Colonic mucosa (tissue), 4 donors: ENCODE data around the gene IL1RAPL1. TPM values are rescaled to one million over a fixed set of nuclear protein-coding genes. Genes with fewer than 3 reads are reported as not detected.

Source experiments
- DNase-seq: peaks from one replicate; pipeline ENCODE4 v3.0.0-alpha.2; 2020
- H3K27ac ChIP-seq: fragments of 200-600 bp; one replicate; pipeline ENCODE4 v1.8.0; 2021
- H3K27me3 ChIP-seq: fragments of 200-600 bp; one replicate; pipeline ENCODE4 v1.8.0; 2021
- H3K36me3 ChIP-seq: fragments of 200-600 bp; one replicate; pipeline ENCODE4 v1.8.0; 2021
- H3K4me1 ChIP-seq: fragments of 200-600 bp; one replicate; pipeline ENCODE4 v1.8.0; 2021; ENCODE audit warnings: mild to moderate bottlenecking
- H3K4me3 ChIP-seq: fragments of 200-600 bp; one replicate; pipeline ENCODE4 v1.8.0; 2021
- H3K9ac ChIP-seq, 2 donors: one replicate each; pipeline ENCODE4 v1.7.0; 2013; ENCODE audit warnings: control low read depth in 2 of 2, low read depth in 2 of 2, low read length in 2 of 2
- H3K9me3 ChIP-seq: fragments of 200-600 bp; one replicate; pipeline ENCODE4 v1.8.0; 2021
- intact Hi-C: fragments of 100-400 bp; cut with DNase I; formaldehyde crosslinking; loops from one replicate; pipeline ENCODE4 v1.14.1; 2022
- total RNA-seq, 2 donors: library from RNA; stranded (reverse); fragmentation: NEBNext Ultra II Directional in 1 of 2; extraction: Animal tissue kit (Norgen Biotek cat#: 25700) in 1 of 2; gene quantifications; one replicate each; pipeline ENCODE4 v1.2.1, GENCODE V29; 2021
- TF ChIP-seq, protein P1 (sequence below): fragments of 200-600 bp; IDR thresholded peaks from one replicate; pipeline ENCODE4 v1.8.0; 2022; ENCODE audit warnings: antibody characterized with exemption, mild to moderate bottlenecking
- donor health status: healthy.
- donor health status: DM: no; HTN: no; CAD: no.
- donor health status: DM: no; HTN: no; CAD: no.

The IL1RAPL1 gene
- total RNA-seq, 2 donors from 2014 or later, result 0.10 to 0.24 TPM

DNA sequence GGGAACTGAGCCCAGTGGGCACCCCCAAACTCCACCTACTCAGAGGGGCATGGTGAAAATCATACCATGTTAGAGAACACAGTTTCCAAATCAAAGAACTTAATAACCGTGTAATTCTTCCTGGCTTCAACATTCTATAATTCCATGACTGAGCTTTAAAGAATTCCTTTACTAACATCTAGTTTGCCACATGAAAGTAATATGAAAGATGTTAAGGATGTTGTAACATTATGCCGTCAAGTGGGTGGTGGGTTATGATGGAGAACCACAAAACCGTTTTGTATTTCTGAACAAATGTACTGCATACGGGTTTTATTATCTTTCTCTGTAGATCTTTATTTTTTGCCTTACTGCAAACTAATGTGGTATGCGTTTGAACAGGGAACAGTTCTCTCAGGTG is 1079.1 kb downstream of the IL1RAPL1 start:
- H3K27me3 ChIP-seq, result no peaks in the 10 kb centered on the region
- TF ChIP-seq, protein P1, sequence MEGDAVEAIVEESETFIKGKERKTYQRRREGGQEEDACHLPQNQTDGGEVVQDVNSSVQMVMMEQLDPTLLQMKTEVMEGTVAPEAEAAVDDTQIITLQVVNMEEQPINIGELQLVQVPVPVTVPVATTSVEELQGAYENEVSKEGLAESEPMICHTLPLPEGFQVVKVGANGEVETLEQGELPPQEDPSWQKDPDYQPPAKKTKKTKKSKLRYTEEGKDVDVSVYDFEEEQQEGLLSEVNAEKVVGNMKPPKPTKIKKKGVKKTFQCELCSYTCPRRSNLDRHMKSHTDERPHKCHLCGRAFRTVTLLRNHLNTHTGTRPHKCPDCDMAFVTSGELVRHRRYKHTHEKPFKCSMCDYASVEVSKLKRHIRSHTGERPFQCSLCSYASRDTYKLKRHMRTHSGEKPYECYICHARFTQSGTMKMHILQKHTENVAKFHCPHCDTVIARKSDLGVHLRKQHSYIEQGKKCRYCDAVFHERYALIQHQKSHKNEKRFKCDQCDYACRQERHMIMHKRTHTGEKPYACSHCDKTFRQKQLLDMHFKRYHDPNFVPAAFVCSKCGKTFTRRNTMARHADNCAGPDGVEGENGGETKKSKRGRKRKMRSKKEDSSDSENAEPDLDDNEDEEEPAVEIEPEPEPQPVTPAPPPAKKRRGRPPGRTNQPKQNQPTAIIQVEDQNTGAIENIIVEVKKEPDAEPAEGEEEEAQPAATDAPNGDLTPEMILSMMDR, result no peak
- no peak for DNase-seq
- H3K36me3 ChIP-seq, result no peaks in the 10 kb centered on the region
- H3K9me3 ChIP-seq, result no peaks in the 10 kb centered on the region
- H3K27ac ChIP-seq, result no peak overlapping the region
- H3K4me3 ChIP-seq, result no peak overlapping the region
- H3K9ac ChIP-seq, result no peak overlapping the region
- intact Hi-C loops, result no loop called here
- H3K4me1 ChIP-seq, result no peaks in the 10 kb centered on the region

- H3K4me3 ChIP-seq, result no peak overlapping the region
- no peak for DNase-seq
- no peaks in the 10 kb centered on the region for H3K27me3 ChIP-seq
- no peaks in the 10 kb centered on the region for H3K4me1 ChIP-seq
- intact Hi-C loops, result no loop called here
- H3K9ac ChIP-seq, result no peak overlapping the region
- TF ChIP-seq, protein P1, result no peak
- no peaks in the 10 kb centered on the region for H3K36me3 ChIP-seq
- no peaks in the 10 kb centered on the region for H3K9me3 ChIP-seq
- no peak overlapping the region for H3K27ac ChIP-seq
These were observed 1084.2 kb downstream of the IL1RAPL1 start for GRCh38 chrX:29671421-29671820.

GRCh38 chrX:29687687-29688086 is 1100.4 kb downstream of the IL1RAPL1 start:
- intact Hi-C loops, result no loop called here
- Histone ChIP-seq H3K27ac (no peak overlapping the region), H3K9me3 (no peaks in the 10 kb centered on the region), H3K27me3 (no peaks in the 10 kb centered on the region), H3K4me1 (no peaks in the 10 kb centered on the region), H3K36me3 (no peaks in the 10 kb centered on the region), H3K4me3 (no peak overlapping the region), H3K9ac (no peak overlapping the region)
- TF ChIP-seq, protein P1, result no peak
- no peak for DNase-seq

- intact Hi-C loops, result no loop called here
- Histone ChIP-seq H3K9me3 (no peaks in the 10 kb centered on the region), H3K27me3 (no peaks in the 10 kb centered on the region), H3K4me1 (no peaks in the 10 kb centered on the region), H3K36me3 (no peaks in the 10 kb centered on the region), H3K4me3 (no peak overlapping the region), H3K9ac (no peak overlapping the region), H3K27ac (no peak overlapping the region)
- TF ChIP-seq, protein P1, result no peak
- DNase-seq, result no peak
These were observed 1102.8 kb downstream of the IL1RAPL1 start for GRCh38 chrX:29690061-29690460.

GRCh38 chrX:29691044-29691443 is 1103.8 kb downstream of the IL1RAPL1 start:
- TF ChIP-seq, protein P1, result no peak
- H3K4me1 ChIP-seq, result no peaks in the 10 kb centered on the region
- no peak overlapping the region for H3K27ac ChIP-seq
- no peak for DNase-seq
- H3K4me3 ChIP-seq, result no peak overlapping the region
- no peaks in the 10 kb centered on the region for H3K36me3 ChIP-seq
- no peaks in the 10 kb centered on the region for H3K27me3 ChIP-seq
- H3K9me3 ChIP-seq, result no peaks in the 10 kb centered on the region
- intact Hi-C loops, result no loop called here
- H3K9ac ChIP-seq, result no peak overlapping the region

GRCh38 chrX:29693912-29694311 is 1106.7 kb downstream of the IL1RAPL1 start:
- H3K4me1 ChIP-seq, result no peaks in the 10 kb centered on the region
- H3K27ac ChIP-seq, result no peak overlapping the region
- intact Hi-C loops, result no loop called here
- no peak overlapping the region for H3K4me3 ChIP-seq
- DNase-seq, result no peak
- no peak overlapping the region for H3K9ac ChIP-seq
- no peaks in the 10 kb centered on the region for H3K27me3 ChIP-seq
- H3K36me3 ChIP-seq, result no peaks in the 10 kb centered on the region
- TF ChIP-seq, protein P1, result no peak
- H3K9me3 ChIP-seq, result no peaks in the 10 kb centered on the region
